GM18868 (cell line): ENCODE data around the gene GNAT2.

ENCODE experiments used
- ATAC-seq: cut with Tn5 transposase; IDR thresholded peaks from one replicate; pipeline ENCODE4 v1.9.1; 2021; ENCODE audit warnings: mild to moderate bottlenecking, moderate library complexity; ENCODE audit not compliant: unreplicated experiment

GNAT2 gene

DNA sequence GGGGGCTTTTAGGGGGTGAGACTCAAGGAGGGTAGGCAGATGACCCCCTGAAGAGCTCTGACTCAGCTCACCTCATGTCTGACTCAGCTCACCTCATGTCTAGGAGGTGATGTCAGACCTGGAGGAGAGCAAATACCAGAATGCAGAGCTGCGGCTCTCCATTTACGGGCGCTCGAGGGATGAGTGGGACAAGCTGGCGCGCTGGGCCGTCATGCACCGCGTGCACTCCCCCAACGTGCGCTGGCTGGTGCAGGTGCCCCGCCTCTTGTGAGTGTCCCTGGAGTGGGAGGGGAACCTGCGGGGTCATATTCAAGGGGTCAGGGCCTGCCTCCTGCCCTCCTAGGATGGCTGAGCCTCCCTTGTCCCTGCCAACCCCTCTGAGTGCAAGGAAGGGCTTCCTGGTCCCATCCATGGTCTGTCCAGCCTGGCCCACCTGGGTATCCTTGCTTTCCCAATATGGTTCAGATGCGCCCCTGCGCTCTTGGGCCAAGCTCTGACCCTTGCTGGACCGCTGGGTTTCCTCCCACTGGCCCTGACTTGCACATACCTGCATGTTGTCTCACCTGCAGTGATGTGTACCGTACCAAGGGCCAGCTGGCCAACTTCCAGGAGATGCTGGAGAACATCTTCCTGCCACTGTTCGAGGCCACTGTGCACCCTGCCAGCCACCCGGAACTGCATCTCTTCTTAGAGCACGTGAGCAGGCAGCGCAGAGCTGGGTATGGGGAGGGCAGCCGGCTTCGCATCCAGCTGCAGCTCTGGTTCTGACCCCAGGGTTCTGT, 9.3 kb upstream of the GNAT2 start:
- no peak for ATAC-seq

- ATAC-seq, result no peak
These were observed 8.4 kb upstream of the GNAT2 start for GRCh38 chr1:109627692-109628399.

DNA sequence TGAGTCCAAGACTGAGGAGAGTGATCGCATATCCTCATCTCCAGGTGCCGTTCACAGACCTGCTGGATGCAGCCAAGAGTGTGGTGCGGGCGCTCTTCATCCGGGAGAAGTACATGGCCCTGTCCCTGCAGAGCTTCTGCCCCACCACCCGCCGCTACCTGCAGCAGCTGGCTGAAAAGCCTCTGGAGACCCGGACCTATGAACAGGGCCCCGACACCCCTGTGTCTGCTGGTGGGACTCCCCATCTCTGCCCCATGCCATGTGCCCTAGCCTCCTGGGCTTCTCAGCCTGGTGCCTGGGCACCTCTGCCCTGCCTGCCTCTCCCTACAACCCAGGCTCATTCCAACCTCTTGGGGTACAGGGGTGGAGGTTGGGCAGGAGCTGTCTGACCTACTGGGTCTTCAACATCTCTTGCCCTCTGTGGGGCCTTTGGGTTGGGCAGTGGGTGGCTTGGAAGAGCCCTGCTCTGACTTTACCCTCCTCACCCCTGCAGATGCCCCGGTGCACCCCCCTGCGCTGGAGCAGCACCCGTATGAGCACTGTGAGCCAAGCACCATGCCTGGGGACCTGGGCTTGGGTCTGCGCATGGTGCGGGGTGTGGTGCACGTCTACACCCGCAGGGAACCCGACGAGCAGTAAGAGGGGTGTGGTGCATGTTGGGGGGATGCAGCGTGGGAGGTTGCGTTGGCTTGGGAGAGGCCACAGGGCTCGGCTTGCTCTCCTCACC, 7.4 kb upstream of the GNAT2 start:
- ATAC-seq, result no peak

DNA sequence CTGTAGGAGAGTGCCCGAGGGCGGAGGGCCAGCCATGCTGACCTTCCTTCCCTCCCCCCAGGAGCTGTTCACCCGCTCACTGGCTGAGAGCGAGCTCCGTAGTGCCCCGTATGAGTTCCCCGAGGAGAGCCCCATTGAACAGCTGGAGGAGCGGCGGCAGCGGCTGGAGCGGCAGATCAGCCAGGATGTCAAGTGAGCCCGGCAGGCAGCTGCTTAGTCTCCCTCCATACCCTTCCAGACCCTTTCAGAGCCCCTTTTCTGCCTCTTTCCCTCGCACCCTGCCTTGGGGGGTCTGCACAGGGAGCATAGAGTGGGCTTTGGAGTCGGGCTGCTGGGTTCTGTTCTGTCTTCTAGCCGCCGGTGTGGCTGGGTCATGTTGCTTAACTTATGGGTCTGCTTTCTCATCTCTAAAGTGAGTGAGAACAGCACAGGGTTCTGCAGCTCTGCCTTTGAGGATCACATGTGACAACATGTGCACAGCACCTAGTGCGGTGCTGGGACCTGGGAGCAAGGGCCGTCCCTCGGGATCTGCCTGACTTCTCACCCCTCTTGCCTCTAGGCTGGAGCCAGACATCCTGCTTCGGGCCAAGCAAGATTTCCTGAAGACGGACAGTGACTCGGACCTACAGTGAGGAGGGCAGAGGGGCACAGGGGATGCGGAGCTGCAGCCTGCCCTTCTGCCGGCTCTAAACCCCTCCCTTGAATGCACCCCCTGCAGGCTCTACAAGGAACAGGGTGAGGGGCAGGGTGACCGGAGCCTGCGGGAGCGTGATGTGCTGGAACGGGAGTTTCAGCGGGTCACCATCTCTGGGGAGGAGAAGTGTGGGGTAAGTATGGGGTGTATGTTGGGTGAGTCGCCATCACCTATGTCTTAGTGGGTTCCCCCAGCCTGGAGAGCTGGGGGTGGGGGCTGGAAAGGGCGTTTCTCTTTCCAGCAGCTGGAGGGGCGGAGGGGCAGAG, 6.5 kb upstream of the GNAT2 start:
- ATAC-seq, result no peak

- no peak for ATAC-seq
These were observed 5.8 kb upstream of the GNAT2 start for GRCh38 chr1:109625176-109625575.

DNA sequence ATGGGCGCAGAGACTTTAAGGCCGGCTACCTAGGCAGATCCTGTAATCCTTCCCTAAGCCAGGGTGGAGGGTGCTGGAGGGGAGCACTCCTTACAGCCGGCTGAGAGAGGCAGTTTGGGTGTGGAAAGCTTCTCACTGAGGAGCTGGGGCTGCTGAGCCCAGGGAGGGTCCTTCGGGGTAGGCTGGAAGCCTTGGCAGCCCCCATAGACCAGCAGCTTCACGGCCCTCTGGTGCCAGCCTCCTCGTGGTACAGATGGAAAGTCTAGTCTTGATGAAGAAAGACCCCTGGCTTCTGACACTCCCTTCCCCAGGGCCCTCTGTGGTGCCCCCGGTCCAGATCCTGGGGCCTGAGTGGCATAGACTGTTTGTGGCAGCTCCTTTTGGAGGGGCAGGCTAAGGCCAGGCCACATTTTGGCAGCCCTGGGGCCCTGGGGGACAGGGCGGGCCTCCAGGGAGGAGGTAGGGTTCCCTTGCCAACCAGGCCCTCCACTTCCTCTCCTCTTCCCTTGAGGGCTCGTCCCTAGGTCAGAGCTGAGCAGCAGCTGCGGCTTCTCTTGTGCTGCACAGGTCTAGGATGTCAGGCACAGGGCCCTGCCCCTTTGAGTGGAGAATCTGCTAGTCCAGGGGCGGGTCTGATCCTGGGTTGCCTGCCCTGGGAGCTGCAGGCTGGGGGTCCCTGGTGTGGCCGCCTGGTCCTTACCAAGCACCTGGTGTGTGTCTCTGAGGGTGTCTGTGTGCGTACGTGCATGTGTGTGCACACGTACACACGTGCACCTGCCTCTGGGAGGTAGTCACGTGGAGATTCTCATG, 5.0 kb upstream of the GNAT2 start:
- no peak for ATAC-seq

DNA sequence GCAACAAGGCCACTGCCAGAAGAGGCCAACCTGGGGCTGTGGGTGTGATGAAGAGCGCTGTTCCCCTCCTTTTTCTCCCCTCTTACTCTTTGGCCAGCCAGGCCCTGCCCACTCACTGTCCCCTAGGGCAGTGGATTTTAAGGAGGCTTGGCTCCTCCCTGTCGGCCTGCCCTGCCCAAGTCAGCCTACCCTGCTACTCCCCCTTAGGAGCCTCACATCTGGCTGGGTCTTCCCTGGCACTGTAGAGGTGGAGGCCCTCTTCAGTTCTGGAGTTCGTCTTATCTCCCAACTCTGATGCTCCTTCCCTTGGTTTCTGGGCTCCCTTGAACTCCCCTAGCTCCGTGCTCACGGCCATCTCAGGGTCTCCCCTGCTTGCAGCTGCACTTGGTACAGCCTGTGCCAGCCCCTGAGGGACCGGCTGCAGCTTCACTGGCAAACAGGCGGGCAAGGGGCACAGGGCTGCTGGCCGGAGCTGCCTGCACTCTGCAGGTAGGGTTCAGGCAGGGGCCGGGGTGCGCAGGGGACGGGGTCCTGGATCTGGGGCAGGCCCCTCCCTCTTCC, 4.3 kb upstream of the GNAT2 start:
- ATAC-seq, result no peak

DNA sequence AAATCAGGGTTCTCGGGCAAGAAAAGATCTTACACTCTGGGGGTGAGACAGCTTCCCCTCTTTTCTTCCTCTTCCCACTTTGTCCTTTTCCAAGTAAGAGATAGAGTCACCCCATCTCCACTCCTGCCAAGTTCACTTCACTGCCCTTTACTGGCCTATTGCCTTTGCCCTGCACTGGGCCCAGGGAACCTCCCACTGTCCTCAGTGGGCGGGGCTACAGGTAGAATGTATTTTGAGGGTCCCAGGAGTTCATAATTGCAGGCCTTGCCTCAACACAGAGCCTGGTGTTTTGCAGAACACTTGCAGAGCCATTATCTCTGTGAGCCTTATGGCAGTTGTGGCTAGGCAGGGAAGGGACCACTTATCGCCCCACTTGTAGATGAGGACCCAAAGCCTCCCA, 3.5 kb upstream of the GNAT2 start:
- no peak for ATAC-seq

DNA sequence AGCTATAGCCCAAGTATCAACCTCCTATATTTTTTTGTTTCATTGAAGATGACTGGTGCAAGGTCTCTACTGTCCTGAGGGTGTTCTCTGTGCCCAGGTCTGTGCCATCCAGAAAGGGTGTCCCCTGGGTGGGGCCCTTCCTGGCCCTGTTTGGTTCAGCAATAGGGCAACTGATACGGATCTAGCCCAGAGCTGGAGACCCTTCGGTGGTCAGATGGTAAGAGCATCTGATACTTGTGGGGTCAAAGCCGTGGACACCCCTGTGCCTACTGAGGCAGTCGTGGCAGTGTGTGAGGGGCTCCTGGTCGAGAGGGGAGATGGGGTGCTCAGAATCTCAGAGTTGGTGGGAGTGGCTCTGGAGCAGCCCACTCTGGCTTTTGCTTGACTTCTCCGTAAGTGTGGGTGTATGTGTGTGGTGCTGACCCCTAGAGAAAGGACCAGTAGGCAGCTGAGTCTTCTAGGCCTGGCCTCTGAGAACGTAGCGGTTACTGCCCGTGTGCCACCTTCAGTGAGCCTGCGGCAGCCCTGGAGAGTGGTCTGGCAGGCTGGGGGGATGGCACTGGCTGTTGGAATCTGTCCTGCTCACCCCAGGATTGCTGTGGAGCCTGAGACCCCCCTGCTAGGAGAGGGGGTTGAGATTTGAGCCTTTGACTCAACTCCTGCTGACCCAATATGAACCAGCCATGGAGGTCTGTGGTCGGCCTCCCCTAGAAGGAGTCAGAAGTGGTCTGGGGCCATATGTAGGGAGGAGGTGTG, 2.9 kb upstream of the GNAT2 start:
- no peak for ATAC-seq

DNA sequence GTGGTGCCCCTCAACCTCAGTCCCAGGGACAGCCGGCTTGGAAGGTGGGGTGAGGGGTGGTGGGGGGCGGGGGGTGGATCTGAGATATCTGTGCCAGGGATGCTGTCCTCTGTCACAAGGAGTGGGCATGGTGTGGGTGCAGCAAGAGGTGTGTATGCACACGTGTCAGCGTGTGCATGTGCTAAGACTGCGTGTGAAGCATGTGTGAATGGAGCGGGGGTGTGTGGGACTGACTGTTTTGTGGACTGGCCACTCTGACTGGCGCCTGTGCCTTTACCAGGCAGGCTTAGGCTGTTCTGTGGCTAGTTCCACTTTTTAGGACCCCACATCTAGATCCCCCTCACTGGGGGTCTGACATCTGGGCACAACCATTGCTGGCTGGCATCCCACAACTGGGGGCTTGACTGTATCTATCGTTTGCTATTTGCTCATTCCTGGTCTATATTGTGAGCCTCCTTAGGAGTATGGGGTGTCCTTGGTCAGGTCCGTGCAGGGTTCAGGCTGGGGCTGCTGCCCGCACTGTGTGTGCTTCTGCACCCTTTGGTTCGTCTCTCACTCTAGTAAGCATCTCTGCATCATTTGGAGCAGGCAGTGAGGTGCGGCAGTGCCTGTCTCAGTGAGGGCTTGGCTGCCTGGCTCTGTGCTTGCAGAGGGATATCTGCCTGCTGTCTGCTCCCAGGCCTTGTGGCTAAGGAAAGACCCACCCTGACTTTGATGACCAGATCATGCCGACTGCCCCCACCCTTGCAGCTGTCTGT, 2.1 kb upstream of the GNAT2 start:
- no peak for ATAC-seq

DNA sequence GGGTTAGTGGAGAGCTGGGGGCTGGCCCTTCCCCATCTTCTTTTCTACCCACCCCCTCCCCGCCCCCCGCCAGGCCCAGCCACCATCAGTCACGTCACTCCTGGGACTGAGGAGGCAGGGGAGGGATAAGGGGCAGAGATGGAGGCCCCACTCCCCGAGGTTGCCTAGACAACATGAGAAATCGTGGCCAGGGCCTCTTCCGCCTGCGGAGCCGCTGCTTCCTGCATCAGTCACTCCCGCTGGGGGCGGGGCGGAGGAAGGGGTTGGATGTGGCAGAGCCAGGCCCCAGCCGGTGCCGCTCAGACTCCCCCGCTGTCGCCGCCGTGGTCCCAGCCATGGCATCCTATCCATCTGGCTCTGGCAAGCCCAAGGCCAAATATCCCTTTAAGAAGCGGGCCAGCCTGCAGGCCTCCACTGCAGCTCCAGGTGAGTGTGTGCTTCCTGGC, 1.4 kb upstream of the GNAT2 start:
- ATAC-seq, result peak; percentile 79

- no peak for ATAC-seq
These were observed 980 bp upstream of the GNAT2 start for GRCh38 chr1:109620401-109620791.

- no peak for ATAC-seq
These were observed 498 bp downstream of the GNAT2 start for GRCh38 chr1:109618661-109619575.

DNA sequence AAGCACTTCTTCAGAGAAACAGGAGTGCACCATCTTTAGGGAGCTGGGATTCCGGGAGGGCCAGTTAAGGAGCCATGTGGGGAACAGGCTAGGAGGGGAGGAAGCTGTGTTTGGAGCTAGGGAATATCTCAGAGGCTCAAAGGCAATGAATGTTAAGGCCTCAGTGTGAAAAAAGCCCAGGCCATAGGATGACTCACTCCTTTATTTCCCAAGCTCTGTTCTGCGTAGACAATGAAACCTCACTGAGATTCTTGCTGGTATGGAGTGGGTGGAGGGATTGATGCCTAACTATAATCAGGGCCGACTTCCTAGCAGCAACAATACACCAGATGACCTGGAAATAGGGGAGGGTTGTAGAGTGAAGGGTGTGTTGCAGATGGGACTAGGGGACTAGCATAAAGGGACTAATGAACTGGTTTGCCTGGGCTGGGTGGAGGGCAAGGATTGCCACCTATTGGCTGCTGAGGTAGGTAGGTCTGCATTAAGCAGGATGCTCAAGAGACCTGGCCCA, 2.1 kb downstream of the GNAT2 start:
- ATAC-seq, result no peak

DNA sequence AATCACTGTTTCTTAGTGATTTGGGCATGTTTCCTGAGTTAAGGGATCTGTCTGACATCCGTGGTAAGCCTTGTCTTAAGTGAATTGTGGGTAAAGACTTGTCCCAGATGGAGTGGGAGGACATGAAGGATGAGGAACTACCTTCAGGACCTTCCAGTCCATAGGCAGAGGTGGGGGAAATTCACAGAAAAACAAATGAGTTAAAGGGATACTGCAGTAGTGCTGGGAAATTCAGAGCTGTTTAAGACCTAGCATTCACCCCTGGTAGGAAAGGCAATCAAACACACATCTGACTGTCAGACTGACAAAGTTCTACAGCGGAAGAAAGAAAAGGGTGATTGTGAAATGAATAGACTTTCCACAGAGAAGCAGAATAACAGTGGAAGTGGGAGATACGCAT, 3.0 kb downstream of the GNAT2 start:
- ATAC-seq, result no peak

DNA sequence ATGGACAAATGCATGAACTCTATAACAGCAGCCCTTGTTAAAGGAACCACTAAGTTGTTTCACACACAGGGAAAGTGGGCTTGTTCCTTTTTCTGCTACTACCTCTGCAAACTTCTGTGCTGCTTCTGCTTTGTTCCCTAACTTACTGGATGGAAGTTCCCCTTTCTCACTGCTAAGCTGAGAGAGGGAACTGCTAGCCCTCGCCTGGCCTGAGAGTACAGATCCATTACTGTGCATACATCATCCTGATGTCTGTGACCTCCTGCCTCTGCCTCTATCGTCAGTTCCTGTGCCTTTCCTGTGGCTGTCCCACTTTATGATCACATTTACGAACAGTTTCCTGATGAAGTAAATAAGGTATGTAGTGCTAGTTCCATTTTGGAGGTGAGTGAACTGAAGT, 3.5 kb downstream of the GNAT2 start:
- ATAC-seq, result no peak
